CD14-positive monocyte (primary cell): ENCODE results near the gene BRK1. TPM values are rescaled to one million over a fixed set of nuclear protein-coding genes. Genes with fewer than 3 reads are reported as not detected.
A peak's percentile ranks its signal among the peaks of the same experiment; 100 is the strongest.
"Not testable (repeated sequence)": the region's sequence is repeated elsewhere in the genome, so short reads cannot be mapped to it uniquely, and the experiment has no call there.

ENCODE experiments used
- DNase-seq, 3 donors: peaks; one replicate each; pipeline ENCODE4 v3.0.0-alpha.2; 2011 to 2022
- H2AFZ ChIP-seq: 2 replicates; pipeline ENCODE4 v1.6.0; 2012; ENCODE audit warnings: mild to moderate bottlenecking, low read depth, low read length, inconsistent platforms; ENCODE audit not compliant: insufficient read depth, poor library complexity, severe bottlenecking
- H3K27ac ChIP-seq, 2 donors: 1 replicate in 1 of 2; 2 replicates in 1 of 2; pipeline ENCODE4 v1.5.1; 2012 to 2013; ENCODE audit warnings: low read length in 2 of 2, control low read depth in 1 of 2, inconsistent platforms in 1 of 2, low read depth in 1 of 2, mild to moderate bottlenecking in 1 of 2
- H3K27me3 ChIP-seq, 2 donors: one replicate each; pipeline versions ENCODE4 v1.6.0 to v1.6.1; 2011 to 2013; ENCODE audit warnings: low read length in 2 of 2; ENCODE audit not compliant: control insufficient read depth in 2 of 2, insufficient read depth in 2 of 2
- H3K36me3 ChIP-seq, 2 donors: replicated peaks in 1 of 2; 1 replicate in 1 of 2; 2 replicates in 1 of 2; pipeline versions ENCODE4 v1.5.1 to v1.6.1; 2012 to 2013; ENCODE audit warnings: low read length in 2 of 2, control low read depth in 1 of 2, inconsistent platforms in 1 of 2, mild to moderate bottlenecking in 1 of 2; ENCODE audit not compliant: insufficient read depth in 2 of 2, control insufficient read depth in 1 of 2
- H3K4me1 ChIP-seq, 2 donors: 1 replicate in 1 of 2; 2 replicates in 1 of 2; pipeline versions ENCODE4 v1.5.1 to v1.6.1; 2012 to 2013; ENCODE audit warnings: low read length in 2 of 2, control low read depth in 1 of 2, inconsistent platforms in 1 of 2, mild to moderate bottlenecking in 1 of 2, moderate library complexity in 1 of 2; ENCODE audit not compliant: insufficient read depth in 2 of 2, control insufficient read depth in 1 of 2
- H3K4me2 ChIP-seq: replicated peaks from 2 replicates; pipeline ENCODE3; 2012; ENCODE audit warnings: low read length, moderate library complexity, mild to moderate bottlenecking; ENCODE audit not compliant: poor library complexity, severe bottlenecking; ENCODE audit errors: extremely low read depth
- H3K4me3 ChIP-seq, 3 experiments: fragments of 200-600 bp in 1 of 3; sonication (generic) in 1 of 3; replicated peaks in 1 of 3; 1 replicate in 2 of 3; 2 replicates in 1 of 3; pipeline ENCODE4 v1.5.1; 2011 to 2013; ENCODE audit warnings: low read length in 3 of 3, mild to moderate bottlenecking in 3 of 3, control low read depth in 2 of 3, low read depth in 2 of 3, inconsistent platforms in 1 of 3, moderate library complexity in 1 of 3
- H3K79me2 ChIP-seq: 2 replicates; pipeline ENCODE4 v1.6.0; 2012; ENCODE audit warnings: mild to moderate bottlenecking, control low read depth, inconsistent platforms, low read length, moderate library complexity; ENCODE audit not compliant: insufficient read depth
- H3K9ac ChIP-seq: 2 replicates; pipeline ENCODE4 v1.6.0; 2017; ENCODE audit warnings: low read length, mild to moderate bottlenecking; ENCODE audit not compliant: insufficient read depth, poor library complexity, severe bottlenecking
- H3K9me3 ChIP-seq, 2 donors: replicated peaks in 1 of 2; 1 replicate in 1 of 2; 2 replicates in 1 of 2; pipeline versions ENCODE4 v1.5.1 to v1.6.1; 2012 to 2013; ENCODE audit warnings: low read length in 2 of 2, control low read depth in 1 of 2; ENCODE audit not compliant: control insufficient read depth in 1 of 2, insufficient read depth in 1 of 2
- H4K20me1 ChIP-seq: 2 replicates; pipeline ENCODE4 v1.6.0; 2012; ENCODE audit warnings: mild to moderate bottlenecking, low read length, control low read depth, moderate library complexity; ENCODE audit not compliant: insufficient read depth
- H3K27ac Mint-ChIP-seq, 7 donors: one replicate each; pipeline ENCODE4 v1.8.0; 2020; ENCODE audit warnings: mild to moderate bottlenecking in 7 of 7, mixed read lengths in 7 of 7, moderate library complexity in 6 of 7, inconsistent platforms in 2 of 7
- H3K27me3 Mint-ChIP-seq, 3 donors: one replicate each; pipeline ENCODE4 v1.8.0; 2021 to 2022; ENCODE audit warnings: low read depth in 3 of 3, mild to moderate bottlenecking in 3 of 3, mixed read lengths in 3 of 3, moderate library complexity in 3 of 3, inconsistent platforms in 1 of 3
- H3K36me3 Mint-ChIP-seq, 2 donors: one replicate each; pipeline ENCODE4 v1.8.0; 2020; ENCODE audit warnings: mixed read lengths in 2 of 2, inconsistent platforms in 1 of 2, mild to moderate bottlenecking in 1 of 2
- H3K4me1 Mint-ChIP-seq: one replicate; pipeline ENCODE4 v1.8.0; 2020; ENCODE audit warnings: mild to moderate bottlenecking, mixed read lengths
- H3K4me3 Mint-ChIP-seq, 2 donors: one replicate each; pipeline ENCODE4 v1.8.0; 2020; ENCODE audit warnings: mild to moderate bottlenecking in 2 of 2, mixed read lengths in 2 of 2, moderate library complexity in 1 of 2
- H3K9me3 Mint-ChIP-seq, 7 donors: one replicate each; pipeline ENCODE4 v1.8.0; 2020 to 2022; ENCODE audit warnings: mixed read lengths in 7 of 7, mild to moderate bottlenecking in 6 of 7, moderate library complexity in 6 of 7, inconsistent platforms in 2 of 7
- CTCF ChIP-seq: fragments of 200-600 bp; IDR thresholded peaks from one replicate; pipeline ENCODE4 v1.8.0; 2022; ENCODE audit warnings: antibody characterized with exemption, mild to moderate bottlenecking
- WGBS: methylation state at CpG from one replicate; pipeline ENCODE4 v1.1.5; 2013; ENCODE audit warnings: missing lambda C conversion rate; ENCODE audit not compliant: insufficient coverage; 5-methylcytosine and 5-hydroxymethylcytosine counted together
- intact Hi-C, 2 donors: fragments of 100-400 bp; cut with micrococcal nuclease; formaldehyde crosslinking; loops; one replicate each; pipeline versions ENCODE4 v1.15.0 to v1.15.1; 2023
- polyA minus RNA-seq: library from RNA; depleted of rRNA, polyadenylated mRNA; stranded (reverse); fragments of >200 nt; gene quantifications from 2 replicates; pipeline ENCODE4 v1.2.3, GENCODE V29; 2012
- polyA plus RNA-seq, 3 donors: library from polyadenylated mRNA; depleted of rRNA in 1 of 3; unstranded in 2 of 3; stranded (reverse) in 1 of 3; fragments of 300-500 nt in 2 of 3; fragments of >200 nt in 1 of 3; fragmentation: Illumina TruSeq in 2 of 3; gene quantifications; 1 replicate in 2 of 3; 2 replicates in 1 of 3; pipeline ENCODE4 v1.2.3, GENCODE V29; 2012 to 2021
- total RNA-seq, 12 experiments: library from RNA in 1 of 12; stranded (reverse) in 1 of 12; fragments of 120-200 nt in 1 of 12; gene quantifications; one replicate each; pipeline ENCODE4 v1.2.4 and lab custom pipeline; 2013 to 2026; ENCODE audit warnings: mixed read lengths in 6 of 12, inconsistent platforms in 1 of 12

BRK1 gene
- total RNA-seq (2013) = 145 TPM
- polyA plus RNA-seq = 100 to 1,000 TPM; 144 to 318 (median 295) TPM
- 21.8 and 36.5 TPM in 2 replicates for polyA minus RNA-seq
- 24.2 to 95.5 (median 61.7) reads per million in 11 experiments for total RNA-seq (lab: John Stamatoyannopoulos, UW)

GRCh38 chr3:10115326-10116137, at the start of gene BRK1:
BRK1 (plus strand) TSS chr3:10115675; CDS start chr3:10115702, 27 bp downstream.
- peaks cover 14 to 21% of the 10 kb centered on the region in 2 donors for H3K36me3 Mint-ChIP-seq
- Histone ChIP-seq H3K9ac (peak within 1 kb of the TSS; percentile 84), H3K79me2 (peaks cover 49% of the 10 kb centered on the region), H3K4me2 (peak within 1 kb of the TSS; percentile 99), H3K4me3 (peak within 1 kb of the TSS; percentile 90 to 97 (median 96)), H3K9me3 (no peaks in the 10 kb centered on the region), H4K20me1 (peaks cover 34% of the 10 kb centered on the region), H3K4me1 (peaks cover 21% of the 10 kb centered on the region in 2 donors), H3K27me3 (no peaks in the 10 kb centered on the region), H3K27ac (peak within 1 kb of the TSS; percentile 78 to 96), H3K36me3 (peaks cover 13 to 21% of the 10 kb centered on the region in 2 donors), H2AFZ (peak within 1 kb of the TSS; percentile 98)
- peaks cover 21% of the 10 kb centered on the region for H3K4me1 Mint-ChIP-seq
- peak within 1 kb of the TSS; percentile 92 to 98 (median 97) for H3K27ac Mint-ChIP-seq
- DNase-seq = peak; percentile 96 to 98 (median 97)
- H3K9me3 Mint-ChIP-seq = no peaks in the 10 kb centered on the region
- under 1% methylated on average over 44 of the region's 54 CpGs for WGBS
- no peak for TF ChIP-seq CTCF
- peak within 1 kb of the TSS; percentile 99 to 100 for H3K4me3 Mint-ChIP-seq
- H3K27me3 Mint-ChIP-seq = peaks cover 3 to 8% (median 5%) of the 10 kb centered on the region in 3 donors
- intact Hi-C loops = loop anchor here in 1 of 2 donors (2.0 to 10.0 kb wide), 3 partner anchors 49 to 205 kb away; partner anchors contain the start of genes IRAK2 and SEC13

- H3K4me3 ChIP-seq, intact Hi-C loops, H3K4me1 ChIP-seq, H3K79me2 ChIP-seq, H3K9ac ChIP-seq, H3K27me3 Mint-ChIP-seq, H3K9me3 ChIP-seq, H3K9me3 Mint-ChIP-seq, H3K4me2 ChIP-seq, H3K4me3 Mint-ChIP-seq, H4K20me1 ChIP-seq, DNase-seq, H3K27me3 ChIP-seq, H3K27ac ChIP-seq, H3K27ac Mint-ChIP-seq, H2AFZ ChIP-seq, H3K4me1 Mint-ChIP-seq: not testable (repeated sequence)
- peaks cover 20 to 50% of the 10 kb centered on the region in 2 donors for H3K36me3 ChIP-seq
- WGBS = 100% methylated on average over 7 of the region's 33 CpGs
- H3K36me3 Mint-ChIP-seq = peaks cover 45 to 53% of the 10 kb centered on the region in 2 donors
Observed at GRCh38 chr3:10070077-10070476, 45.4 kb upstream of the BRK1 start.
